Activated CD8-positive, alpha-beta T cell treated with anti-CD3 and anti-CD28 coated beads for 36 hours (primary cell): ENCODE measurements around the gene NPC1. TPM values are rescaled to one million over a fixed set of nuclear protein-coding genes. Genes with fewer than 3 reads are reported as not detected.
"Not testable (repeated sequence)": the region's sequence is repeated elsewhere in the genome, so short reads cannot be mapped to it uniquely, and the experiment has no call there.

Experiments
- ATAC-seq: fragments of 200-7000 bp; cut with Tn5 transposase; one replicate; pipeline ENCODE4 v1.10.0; 2021; ENCODE audit warnings: mild to moderate bottlenecking, moderate library complexity
- CTCF ChIA-PET: fragments of 350-600 bp; sonication (Branson Sonifier 250); formaldehyde crosslinking; loops from one replicate; lab custom pipeline; 2021; ENCODE audit warnings: antibody characterized with exemption; lab: Charles Lee
- POLR2A ChIA-PET: fragments of 350-600 bp; sonication (Branson Sonifier 250); formaldehyde crosslinking; loops from one replicate; lab custom pipeline; 2021; ENCODE audit warnings: antibody characterized with exemption; lab: Charles Lee
- DNase-seq: peaks from one replicate; pipeline ENCODE4 v3.0.0-alpha.2; 2020
- H3K27ac Mint-ChIP-seq: one replicate; pipeline ENCODE4 v1.8.0; 2021; ENCODE audit warnings: mild to moderate bottlenecking, mixed read lengths
- H3K27me3 Mint-ChIP-seq: one replicate; pipeline ENCODE4 v1.8.0; 2021; ENCODE audit warnings: mixed read lengths
- H3K36me3 Mint-ChIP-seq: one replicate; pipeline ENCODE4 v1.8.0; 2021; ENCODE audit warnings: low read depth, mixed read lengths
- H3K4me1 Mint-ChIP-seq: one replicate; pipeline ENCODE4 v1.8.0; 2021; ENCODE audit warnings: low read depth, mixed read lengths
- H3K4me3 Mint-ChIP-seq: one replicate; pipeline ENCODE4 v1.8.0; 2021; ENCODE audit warnings: mild to moderate bottlenecking, moderate library complexity, mixed read lengths
- H3K9me3 Mint-ChIP-seq: one replicate; pipeline ENCODE4 v1.8.0; 2021; ENCODE audit warnings: mixed read lengths
- CTCF ChIP-seq: fragments of 200-600 bp; IDR thresholded peaks from one replicate; pipeline ENCODE4 v1.8.0; 2022; ENCODE audit warnings: antibody characterized with exemption, mild to moderate bottlenecking
- intact Hi-C: fragments of 100-400 bp; cut with micrococcal nuclease; formaldehyde crosslinking; loops from one replicate; pipeline ENCODE4 v1.10.0; 2022
- total RNA-seq, 2 experiments: library from RNA; stranded (reverse); gene quantifications; one replicate each; pipeline ENCODE4 v1.2.3, GENCODE V29; 2021

Gene NPC1
- total RNA-seq, 2 experiments from 2014 or later: 21.5 to 22.9 TPM

- intact Hi-C loops: no loop called here
- TF ChIP-seq CTCF: no peak
- Mint-ChIP-seq H3K4me3 (no peak overlapping the region), H3K36me3 (no peaks in the 10 kb centered on the region), H3K4me1 (peaks cover 8% of the 10 kb centered on the region), H3K9me3 (no peaks in the 10 kb centered on the region), H3K27ac (no peak overlapping the region), H3K27me3 (no peaks in the 10 kb centered on the region)
- ATAC-seq (no peak), DNase-seq (no peak)
- ChIA-PET POLR2A (no interaction called here), CTCF (interaction anchor here (0.8 to 6.8 kb wide), 5 partner anchors 8 to 423 kb away, joined by 3 to 51 read pairs (median 18); no protein-coding TSS in a partner anchor)
These were observed 90.4 kb downstream of the NPC1 start for GRCh38 chr18:23495723-23496440.

- no peak overlapping the region for H3K4me3 Mint-ChIP-seq
- no peak for TF ChIP-seq CTCF
- ChIA-PET CTCF (no interaction called here), POLR2A (no interaction called here)
- ATAC-seq (no peak), DNase-seq (no peak)
- H3K9me3 Mint-ChIP-seq: no peaks in the 10 kb centered on the region
- H3K36me3 Mint-ChIP-seq: no peaks in the 10 kb centered on the region
- no peaks in the 10 kb centered on the region for H3K27me3 Mint-ChIP-seq
- intact Hi-C loops: no loop called here
- no peak overlapping the region for H3K27ac Mint-ChIP-seq
- peaks cover 8% of the 10 kb centered on the region for H3K4me1 Mint-ChIP-seq
These were observed 91.3 kb downstream of the NPC1 start for GRCh38 chr18:23494992-23495391.

- CTCF ChIA-PET: no interaction called here
- POLR2A ChIA-PET: interaction anchor here (1.0 kb wide), 1 partner anchor 9 kb away, joined by 4 read pairs; no protein-coding TSS in a partner anchor
- ATAC-seq: no peak
- Mint-ChIP-seq H3K27ac (no peak overlapping the region), H3K4me1 (peaks cover 6% of the 10 kb centered on the region), H3K4me3 (no peak overlapping the region), H3K27me3 (no peaks in the 10 kb centered on the region), H3K9me3 (no peaks in the 10 kb centered on the region), H3K36me3 (no peaks in the 10 kb centered on the region)
- intact Hi-C loops: no loop called here
- TF ChIP-seq CTCF: no peak
- no peak for DNase-seq
These were observed 92.7 kb downstream of the NPC1 start for GRCh38 chr18:23493654-23494053.

- H3K36me3 Mint-ChIP-seq, intact Hi-C loops, ATAC-seq, POLR2A ChIA-PET, H3K4me3 Mint-ChIP-seq, H3K27me3 Mint-ChIP-seq, H3K27ac Mint-ChIP-seq, DNase-seq, H3K9me3 Mint-ChIP-seq: not testable (repeated sequence)
- peaks cover 19% of the 10 kb centered on the region for H3K4me1 Mint-ChIP-seq
- CTCF ChIA-PET: interaction anchor here (2.1 kb wide), 1 partner anchor 12 kb away, joined by 5 read pairs; no protein-coding TSS in a partner anchor
These were observed 96.7 kb downstream of the NPC1 start for GRCh38 chr18:23489586-23489985.

- POLR2A ChIA-PET: interaction anchor here (0.7 to 1.6 kb wide), 3 partner anchors 10 to 42 kb away, joined by 3 to 11 read pairs (median 5); partner anchors contain the start of gene RMC1
- peak; percentile 78 for DNase-seq
These were observed 98.4 kb downstream of the NPC1 start for GRCh38 chr18:23487738-23488570.

More at GRCh38 chr18:23487738-23488570, 98.4 kb downstream of the NPC1 start:
- TF ChIP-seq CTCF: no peak
- H3K9me3 Mint-ChIP-seq: no peaks in the 10 kb centered on the region
- H3K4me1 Mint-ChIP-seq: peaks cover 19% of the 10 kb centered on the region
- intact Hi-C loops: no loop called here
- ATAC-seq: peak; percentile 87
- H3K27ac Mint-ChIP-seq: peak overlapping the region; percentile 90
- H3K27me3 Mint-ChIP-seq: no peaks in the 10 kb centered on the region
- H3K4me3 Mint-ChIP-seq: peak overlapping the region; percentile 65
- CTCF ChIA-PET: interaction anchor here (0.9 to 3.2 kb wide), 11 partner anchors 9 to 555 kb away, joined by 3 to 51 read pairs (median 5); partner anchors contain the start of genes NPC1, RBBP8 and RMC1
- no peaks in the 10 kb centered on the region for H3K36me3 Mint-ChIP-seq
